ENCODE data around the gene LINGO3.

The LINGO3 gene

DNA sequence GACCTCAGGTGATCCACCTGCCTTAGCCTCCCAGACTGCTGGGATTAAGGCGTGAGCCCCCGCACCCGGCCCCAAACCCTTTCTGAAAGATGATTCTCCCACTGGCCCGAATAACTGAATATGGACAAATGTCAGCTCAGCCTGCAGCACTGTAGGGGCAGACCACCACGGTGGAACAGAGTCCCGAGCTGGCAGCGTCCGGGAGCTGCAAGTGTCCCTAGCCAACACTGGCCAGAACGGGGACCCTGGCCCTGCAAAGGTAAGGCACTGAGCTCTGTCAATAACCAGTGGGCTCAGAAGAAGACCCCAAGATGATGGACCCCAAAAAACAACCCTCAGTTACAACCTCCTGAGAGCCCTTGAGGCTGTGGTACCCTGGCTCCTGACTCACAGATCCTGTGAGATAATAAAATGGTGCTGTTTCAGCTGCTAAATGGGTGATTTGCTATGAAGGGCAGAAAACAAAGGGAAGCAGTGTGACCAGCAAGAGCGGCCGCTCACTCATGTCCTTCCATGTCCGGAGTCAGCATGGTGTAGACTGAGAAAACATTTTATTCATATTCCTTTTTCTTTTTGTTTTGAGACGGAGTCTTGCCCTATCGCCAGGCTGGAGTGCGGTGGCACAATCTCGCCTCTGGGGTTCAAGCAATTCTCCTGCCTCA is 18.9 kb upstream of the LINGO3 start:
- no peak for DNase-seq (ENCODE audit: low spot score)

DNA sequence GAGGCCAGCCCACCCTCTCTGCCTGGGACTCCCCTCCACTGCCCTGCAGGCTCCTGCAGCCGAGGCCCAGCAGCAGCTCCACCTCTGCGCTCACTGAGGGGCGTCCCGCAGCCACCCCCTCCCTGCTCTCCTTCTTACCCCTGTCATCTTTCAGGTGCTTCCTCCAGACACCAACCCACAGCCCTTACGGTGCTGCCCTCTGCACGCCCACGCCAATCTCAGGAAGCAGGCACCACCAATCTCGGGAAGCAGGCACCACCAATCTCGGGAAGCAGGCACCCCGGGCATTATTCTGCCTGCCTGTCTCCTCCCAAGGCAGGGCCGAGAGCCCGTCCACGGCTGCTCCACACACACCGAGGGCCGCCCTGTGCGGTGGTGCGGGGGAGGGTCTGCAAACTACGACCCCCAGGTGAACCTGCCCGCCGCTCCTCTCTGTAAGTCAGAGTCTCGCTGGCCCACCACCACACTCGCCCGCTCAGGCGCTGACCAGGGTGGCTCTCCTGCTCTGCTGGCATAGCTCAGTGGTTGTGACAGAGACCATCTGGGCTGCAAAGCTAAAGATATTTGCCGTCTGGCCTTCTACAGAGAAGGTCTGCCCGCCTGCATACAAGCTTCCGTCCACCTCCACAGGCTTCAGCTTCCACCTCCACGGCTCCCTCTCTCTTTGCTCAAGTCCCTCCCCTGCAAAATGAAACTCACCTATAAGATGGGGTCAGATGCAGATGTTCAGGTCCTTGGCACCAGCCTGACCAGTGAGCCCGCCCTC is 17.5 kb upstream of the LINGO3 start:
- DNase-seq (ENCODE audit: low spot score), result no peak

GRCh38 chr19:2324220-2324948 is 16.4 kb upstream of the LINGO3 start:
- DNase-seq (ENCODE audit: low spot score), result no peak

GRCh38 chr19:2323707-2324106 is 15.8 kb upstream of the LINGO3 start:
- DNase-seq (ENCODE audit: low spot score), result no peak

DNA sequence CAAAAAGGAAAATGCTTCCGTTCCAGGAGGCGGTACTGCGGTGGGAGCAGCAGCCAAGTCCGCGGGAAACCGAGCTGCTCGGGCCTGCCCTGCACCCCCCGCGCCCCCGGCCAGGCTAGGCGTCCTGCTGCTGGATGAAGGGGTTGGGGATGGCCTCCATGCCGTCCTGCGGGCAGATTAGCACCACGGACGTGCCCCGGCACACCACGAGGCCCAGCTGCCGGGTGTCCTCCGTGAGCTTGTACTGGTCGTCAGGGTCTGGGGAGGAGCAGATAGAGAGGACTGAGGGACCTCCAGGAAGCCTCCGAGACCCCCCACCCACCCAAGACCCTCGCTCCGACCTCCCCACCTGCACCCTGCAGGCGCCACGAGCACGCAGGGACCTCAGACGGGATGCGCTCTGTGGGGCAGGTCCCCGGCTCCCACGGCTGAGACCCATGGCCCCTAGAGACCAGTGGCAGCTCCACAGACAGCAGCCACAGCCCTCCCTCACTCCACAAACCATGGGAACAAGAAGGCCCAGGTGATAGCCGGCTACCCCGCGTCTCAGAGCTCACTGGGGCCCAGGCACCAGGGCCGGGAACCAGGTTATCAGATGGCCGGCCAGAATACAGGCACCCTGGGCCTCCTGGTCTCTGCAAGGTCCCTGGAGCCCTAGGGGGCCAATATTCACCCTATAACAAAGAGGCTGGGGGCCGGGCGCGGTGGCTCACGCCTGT is 13.8 kb upstream of the LINGO3 start:
- DNase-seq (ENCODE audit: low spot score), result no peak

DNA sequence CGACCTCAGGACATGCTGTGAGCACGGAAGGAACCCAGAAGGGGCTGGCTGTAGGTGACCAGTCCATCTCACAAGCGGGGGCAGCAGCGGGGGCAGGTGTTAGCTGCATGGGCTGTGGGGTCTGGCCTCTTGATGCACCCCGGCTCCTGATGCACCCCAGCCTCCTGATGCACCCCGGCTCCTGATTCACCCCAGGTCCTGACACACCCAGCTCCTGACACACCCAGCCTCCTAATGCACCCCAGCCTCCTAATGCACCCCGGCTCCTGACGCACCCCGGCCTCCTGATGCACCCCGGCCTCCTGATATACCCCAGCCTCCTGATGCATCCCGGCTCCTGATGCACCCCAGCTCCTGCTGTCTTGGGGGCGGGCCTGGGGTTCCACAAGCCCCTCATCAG is 13.0 kb upstream of the LINGO3 start:
- no peak for DNase-seq (ENCODE audit: low spot score)

GRCh38 chr19:2320049-2320448 is 12.1 kb upstream of the LINGO3 start:
- no peak for DNase-seq (ENCODE audit: low spot score)

- DNase-seq (ENCODE audit: low spot score), result no peak
Observed at GRCh38 chr19:2319551-2319950, 11.6 kb upstream of the LINGO3 start.

- no peak for DNase-seq (ENCODE audit: low spot score)
Observed at GRCh38 chr19:2318923-2319322, 11.0 kb upstream of the LINGO3 start.

DNA sequence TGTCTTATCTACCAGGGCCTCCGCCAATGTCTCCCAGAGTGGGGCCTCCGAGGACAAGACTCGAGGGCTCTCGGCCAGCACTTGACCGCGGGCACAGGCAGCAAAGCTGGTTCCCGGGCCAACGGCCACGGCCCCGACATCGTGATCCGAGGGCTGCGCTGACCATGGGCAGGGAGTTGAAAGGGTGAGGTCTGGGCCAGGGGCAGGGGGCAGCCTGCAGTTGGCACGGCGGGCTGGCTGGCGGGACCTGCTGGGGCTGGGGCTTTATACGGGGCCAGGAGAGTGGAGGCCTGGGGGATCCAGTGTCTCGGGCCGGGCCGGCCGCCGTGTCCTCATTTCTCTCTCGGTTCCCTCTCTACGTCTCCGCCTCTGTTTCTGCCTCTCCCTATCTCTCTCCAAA is 9.8 kb upstream of the LINGO3 start:
- no peak for DNase-seq (ENCODE audit: low spot score)

GRCh38 chr19:2317300-2317699 is 9.3 kb upstream of the LINGO3 start:
- no peak for DNase-seq (ENCODE audit: low spot score)

- DNase-seq (ENCODE audit: low spot score), result peak; percentile 57
Observed at GRCh38 chr19:2315818-2316353, 7.9 kb upstream of the LINGO3 start.

GRCh38 chr19:2315121-2315817 is 7.3 kb upstream of the LINGO3 start:
- DNase-seq (ENCODE audit: low spot score), result no peak

GRCh38 chr19:2312820-2313501 is 5.0 kb upstream of the LINGO3 start:
- no peak for DNase-seq (ENCODE audit: low spot score)

- DNase-seq (ENCODE audit: low spot score), result no peak
Observed at GRCh38 chr19:2311093-2311492, 3.1 kb upstream of the LINGO3 start.

GRCh38 chr19:2309734-2310362 is 1.9 kb upstream of the LINGO3 start:
- DNase-seq (ENCODE audit: low spot score), result no peak

GRCh38 chr19:2307518-2308012 is 389 bp downstream of the LINGO3 start:
- no peak for DNase-seq (ENCODE audit: low spot score)

DNA sequence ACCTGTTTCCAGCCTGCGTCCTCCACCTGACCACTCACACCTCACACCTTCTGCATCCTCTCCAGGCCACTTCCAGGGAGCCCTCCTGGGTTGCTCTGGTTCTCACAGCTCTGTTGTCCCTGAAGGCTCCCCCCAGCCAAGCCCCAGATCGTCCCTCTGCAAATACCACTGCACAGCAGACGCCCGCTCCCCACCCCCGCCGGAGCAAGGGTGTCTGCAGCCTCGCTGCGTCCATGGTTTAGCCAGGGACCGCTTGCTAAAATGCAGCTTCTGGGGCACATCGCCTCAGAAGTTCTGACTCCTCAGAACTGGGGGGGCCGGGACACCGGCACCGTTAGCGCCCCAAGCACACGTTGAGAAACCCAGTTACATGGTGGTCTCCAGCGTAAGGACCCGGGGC is 983 bp downstream of the LINGO3 start:
- DNase-seq (ENCODE audit: low spot score), result no peak

- DNase-seq (ENCODE audit: low spot score), result no peak
Observed at GRCh38 chr19:2306281-2306806, 1.6 kb downstream of the LINGO3 start.
